Measurements from ENCODE around the gene ABCC3.
A peak's percentile ranks its signal among the peaks of the same experiment; 100 is the strongest.

ABCC3 gene

GRCh38 chr17:50665838-50666237, 31.2 kb downstream of the ABCC3 start:
- Histone ChIP-seq H3K4me1 (ENCODE audit: control insufficient read depth in 1 of 2, insufficient read depth in 2 of 2, low read length in 2 of 2) (peaks cover 27 to 33% of the 10 kb centered on the region in 2 donors), H3K9me3 (ENCODE audit: control insufficient read depth in 1 of 2, low read length in 2 of 2) (no peaks in the 10 kb centered on the region), H3K9ac (ENCODE audit: low read depth in 1 of 2, low read length in 2 of 2) (no peak overlapping the region), H3K4me3 (ENCODE audit: low read depth in 1 of 2, low read length in 2 of 2) (no peak overlapping the region), H3K27me3 (ENCODE audit: control insufficient read depth in 1 of 2, insufficient read depth in 2 of 2, low read length in 2 of 2) (no peaks in the 10 kb centered on the region), H3K27ac (ENCODE audit: low read depth, low read length) (no peak overlapping the region), H3K36me3 (ENCODE audit: control insufficient read depth in 1 of 2, insufficient read depth in 2 of 2, low read length in 2 of 2) (peaks cover 3 to 6% of the 10 kb centered on the region in 2 donors)

- no peak overlapping the region for H3K9ac ChIP-seq (ENCODE audit: low read depth in 1 of 2, low read length in 2 of 2)
- no peaks in the 10 kb centered on the region for H3K9me3 ChIP-seq (ENCODE audit: control insufficient read depth in 1 of 2, low read length in 2 of 2)
- H3K4me3 ChIP-seq (ENCODE audit: low read depth in 1 of 2, low read length in 2 of 2) = no peak overlapping the region
- H3K27me3 ChIP-seq (ENCODE audit: control insufficient read depth in 1 of 2, insufficient read depth in 2 of 2, low read length in 2 of 2) = no peaks in the 10 kb centered on the region
- peaks cover 3 to 6% of the 10 kb centered on the region in 2 donors for H3K36me3 ChIP-seq (ENCODE audit: control insufficient read depth in 1 of 2, insufficient read depth in 2 of 2, low read length in 2 of 2)
- H3K27ac ChIP-seq (ENCODE audit: low read depth, low read length) = no peak overlapping the region
- peaks cover 23 to 28% of the 10 kb centered on the region in 2 donors for H3K4me1 ChIP-seq (ENCODE audit: control insufficient read depth in 1 of 2, insufficient read depth in 2 of 2, low read length in 2 of 2)
These were observed 31.6 kb downstream of the ABCC3 start for GRCh38 chr17:50666316-50666715.

GRCh38 chr17:50667259-50668024, 32.8 kb downstream of the ABCC3 start:
- H3K4me3 ChIP-seq (ENCODE audit: low read depth in 1 of 2, low read length in 2 of 2) = no peak overlapping the region
- peaks cover 8 to 12% of the 10 kb centered on the region in 2 donors for H3K36me3 ChIP-seq (ENCODE audit: control insufficient read depth in 1 of 2, insufficient read depth in 2 of 2, low read length in 2 of 2)
- H3K9ac ChIP-seq (ENCODE audit: low read depth in 1 of 2, low read length in 2 of 2) = no peak overlapping the region
- peaks cover 12 to 17% of the 10 kb centered on the region in 2 donors for H3K4me1 ChIP-seq (ENCODE audit: control insufficient read depth in 1 of 2, insufficient read depth in 2 of 2, low read length in 2 of 2)
- H3K27me3 ChIP-seq (ENCODE audit: control insufficient read depth in 1 of 2, insufficient read depth in 2 of 2, low read length in 2 of 2) = no peaks in the 10 kb centered on the region
- H3K27ac ChIP-seq (ENCODE audit: low read depth, low read length) = no peak overlapping the region
- H3K9me3 ChIP-seq (ENCODE audit: control insufficient read depth in 1 of 2, low read length in 2 of 2) = no peaks in the 10 kb centered on the region

- peak overlapping the region in 1 of 2 donors; percentile 6 for H3K9ac ChIP-seq (ENCODE audit: low read depth in 1 of 2, low read length in 2 of 2)
- H3K4me1 ChIP-seq (ENCODE audit: control insufficient read depth in 1 of 2, insufficient read depth in 2 of 2, low read length in 2 of 2) = peaks cover 10 to 17% of the 10 kb centered on the region in 2 donors
- no peak overlapping the region for H3K27ac ChIP-seq (ENCODE audit: low read depth, low read length)
- H3K36me3 ChIP-seq (ENCODE audit: control insufficient read depth in 1 of 2, insufficient read depth in 2 of 2, low read length in 2 of 2) = peaks cover 9 to 16% of the 10 kb centered on the region in 2 donors
- H3K9me3 ChIP-seq (ENCODE audit: control insufficient read depth in 1 of 2, low read length in 2 of 2) = no peaks in the 10 kb centered on the region
- H3K27me3 ChIP-seq (ENCODE audit: control insufficient read depth in 1 of 2, insufficient read depth in 2 of 2, low read length in 2 of 2) = no peaks in the 10 kb centered on the region
- H3K4me3 ChIP-seq (ENCODE audit: low read depth in 1 of 2, low read length in 2 of 2) = no peak overlapping the region
These were observed 33.5 kb downstream of the ABCC3 start for GRCh38 chr17:50668025-50668837.

- Histone ChIP-seq H3K9ac (ENCODE audit: low read depth in 1 of 2, low read length in 2 of 2) (peak overlapping the region in 1 of 2 donors; percentile 6), H3K36me3 (ENCODE audit: control insufficient read depth in 1 of 2, insufficient read depth in 2 of 2, low read length in 2 of 2) (peaks cover 9 to 20% of the 10 kb centered on the region in 2 donors), H3K27ac (ENCODE audit: low read depth, low read length) (no peak overlapping the region), H3K4me3 (ENCODE audit: low read depth in 1 of 2, low read length in 2 of 2) (no peak overlapping the region), H3K4me1 (ENCODE audit: control insufficient read depth in 1 of 2, insufficient read depth in 2 of 2, low read length in 2 of 2) (peaks cover 10 to 17% of the 10 kb centered on the region in 2 donors), H3K27me3 (ENCODE audit: control insufficient read depth in 1 of 2, insufficient read depth in 2 of 2, low read length in 2 of 2) (no peaks in the 10 kb centered on the region), H3K9me3 (ENCODE audit: control insufficient read depth in 1 of 2, low read length in 2 of 2) (no peaks in the 10 kb centered on the region)
These were observed 34.3 kb downstream of the ABCC3 start for GRCh38 chr17:50668838-50669581.

- H3K36me3 ChIP-seq (ENCODE audit: control insufficient read depth in 1 of 2, insufficient read depth in 2 of 2, low read length in 2 of 2) = peaks cover 9 to 28% of the 10 kb centered on the region in 2 donors
- H3K4me1 ChIP-seq (ENCODE audit: control insufficient read depth in 1 of 2, insufficient read depth in 2 of 2, low read length in 2 of 2) = peaks cover 28 to 31% of the 10 kb centered on the region in 2 donors
- H3K9me3 ChIP-seq (ENCODE audit: control insufficient read depth in 1 of 2, low read length in 2 of 2) = no peaks in the 10 kb centered on the region
- H3K27ac ChIP-seq (ENCODE audit: low read depth, low read length) = no peak overlapping the region
- H3K9ac ChIP-seq (ENCODE audit: low read depth in 1 of 2, low read length in 2 of 2) = no peak overlapping the region
- no peak overlapping the region for H3K4me3 ChIP-seq (ENCODE audit: low read depth in 1 of 2, low read length in 2 of 2)
- no peaks in the 10 kb centered on the region for H3K27me3 ChIP-seq (ENCODE audit: control insufficient read depth in 1 of 2, insufficient read depth in 2 of 2, low read length in 2 of 2)
These were observed 37.4 kb downstream of the ABCC3 start for GRCh38 chr17:50672071-50672470.

GRCh38 chr17:50672831-50673551, 38.3 kb downstream of the ABCC3 start:
- Histone ChIP-seq H3K27me3 (ENCODE audit: control insufficient read depth in 1 of 2, insufficient read depth in 2 of 2, low read length in 2 of 2) (no peaks in the 10 kb centered on the region), H3K9ac (ENCODE audit: low read depth in 1 of 2, low read length in 2 of 2) (no peak overlapping the region), H3K27ac (ENCODE audit: low read depth, low read length) (no peak overlapping the region), H3K4me1 (ENCODE audit: control insufficient read depth in 1 of 2, insufficient read depth in 2 of 2, low read length in 2 of 2) (peaks cover 21 to 22% of the 10 kb centered on the region in 2 donors), H3K4me3 (ENCODE audit: low read depth in 1 of 2, low read length in 2 of 2) (no peak overlapping the region), H3K36me3 (ENCODE audit: control insufficient read depth in 1 of 2, insufficient read depth in 2 of 2, low read length in 2 of 2) (peaks cover 6 to 37% of the 10 kb centered on the region in 2 donors), H3K9me3 (ENCODE audit: control insufficient read depth in 1 of 2, low read length in 2 of 2) (no peaks in the 10 kb centered on the region)

GRCh38 chr17:50675190-50675589, 40.5 kb downstream of the ABCC3 start:
- H3K27ac ChIP-seq (ENCODE audit: low read depth, low read length) = peak overlapping the region; percentile 33
- H3K27me3 ChIP-seq (ENCODE audit: control insufficient read depth in 1 of 2, insufficient read depth in 2 of 2, low read length in 2 of 2) = no peaks in the 10 kb centered on the region

GRCh38 chr17:50675627-50676026, 40.9 kb downstream of the ABCC3 start:
- peaks cover 6 to 49% of the 10 kb centered on the region in 2 donors for H3K36me3 ChIP-seq (ENCODE audit: control insufficient read depth in 1 of 2, insufficient read depth in 2 of 2, low read length in 2 of 2)
- no peak overlapping the region for H3K4me3 ChIP-seq (ENCODE audit: low read depth in 1 of 2, low read length in 2 of 2)
- H3K27ac ChIP-seq (ENCODE audit: low read depth, low read length) = peak overlapping the region; percentile 33
- H3K27me3 ChIP-seq (ENCODE audit: control insufficient read depth in 1 of 2, insufficient read depth in 2 of 2, low read length in 2 of 2) = no peaks in the 10 kb centered on the region
- H3K4me1 ChIP-seq (ENCODE audit: control insufficient read depth in 1 of 2, insufficient read depth in 2 of 2, low read length in 2 of 2) = peaks cover 13 to 20% of the 10 kb centered on the region in 2 donors
- peak overlapping the region in 1 of 2 donors; percentile 26 for H3K9ac ChIP-seq (ENCODE audit: low read depth in 1 of 2, low read length in 2 of 2)
- H3K9me3 ChIP-seq (ENCODE audit: control insufficient read depth in 1 of 2, low read length in 2 of 2) = no peaks in the 10 kb centered on the region

More at GRCh38 chr17:50675190-50675589, 40.5 kb downstream of the ABCC3 start:
- H3K9me3 ChIP-seq (ENCODE audit: control insufficient read depth in 1 of 2, low read length in 2 of 2) = no peaks in the 10 kb centered on the region
- H3K9ac ChIP-seq (ENCODE audit: low read depth in 1 of 2, low read length in 2 of 2) = peak overlapping the region in 1 of 2 donors; percentile 26
- H3K4me1 ChIP-seq (ENCODE audit: control insufficient read depth in 1 of 2, insufficient read depth in 2 of 2, low read length in 2 of 2) = peaks cover 13 to 21% of the 10 kb centered on the region in 2 donors
- no peak overlapping the region for H3K4me3 ChIP-seq (ENCODE audit: low read depth in 1 of 2, low read length in 2 of 2)
- peaks cover 6 to 49% of the 10 kb centered on the region in 2 donors for H3K36me3 ChIP-seq (ENCODE audit: control insufficient read depth in 1 of 2, insufficient read depth in 2 of 2, low read length in 2 of 2)

All from duodenal mucosa (tissue), 2 donors.